Colonic mucosa (tissue), 4 donors: ENCODE results near the gene BID. TPM values are rescaled to one million over a fixed set of nuclear protein-coding genes. Genes with fewer than 3 reads are reported as not detected.

Experiments
- DNase-seq: peaks from one replicate; pipeline ENCODE4 v3.0.0-alpha.2; 2020
- H3K27ac ChIP-seq: fragments of 200-600 bp; one replicate; pipeline ENCODE4 v1.8.0; 2021
- H3K27me3 ChIP-seq: fragments of 200-600 bp; one replicate; pipeline ENCODE4 v1.8.0; 2021
- H3K36me3 ChIP-seq: fragments of 200-600 bp; one replicate; pipeline ENCODE4 v1.8.0; 2021
- H3K4me1 ChIP-seq: fragments of 200-600 bp; one replicate; pipeline ENCODE4 v1.8.0; 2021; ENCODE audit warnings: mild to moderate bottlenecking
- H3K4me3 ChIP-seq: fragments of 200-600 bp; one replicate; pipeline ENCODE4 v1.8.0; 2021
- H3K9ac ChIP-seq, 2 donors: one replicate each; pipeline ENCODE4 v1.7.0; 2013; ENCODE audit warnings: control low read depth in 2 of 2, low read depth in 2 of 2, low read length in 2 of 2
- H3K9me3 ChIP-seq: fragments of 200-600 bp; one replicate; pipeline ENCODE4 v1.8.0; 2021
- intact Hi-C: fragments of 100-400 bp; cut with DNase I; formaldehyde crosslinking; loops from one replicate; pipeline ENCODE4 v1.14.1; 2022
- total RNA-seq, 2 donors: library from RNA; stranded (reverse); fragmentation: NEBNext Ultra II Directional in 1 of 2; extraction: Animal tissue kit (Norgen Biotek cat#: 25700) in 1 of 2; gene quantifications; one replicate each; pipeline ENCODE4 v1.2.1, GENCODE V29; 2021
- TF ChIP-seq, protein P1 (sequence below): fragments of 200-600 bp; IDR thresholded peaks from one replicate; pipeline ENCODE4 v1.8.0; 2022; ENCODE audit warnings: antibody characterized with exemption, mild to moderate bottlenecking
- donor health status: healthy.
- donor health status: DM: no; HTN: no; CAD: no.
- donor health status: DM: no; HTN: no; CAD: no.

BID gene
- total RNA-seq, 2 donors from 2014 or later, result 35.9 to 57.5 TPM

DNA sequence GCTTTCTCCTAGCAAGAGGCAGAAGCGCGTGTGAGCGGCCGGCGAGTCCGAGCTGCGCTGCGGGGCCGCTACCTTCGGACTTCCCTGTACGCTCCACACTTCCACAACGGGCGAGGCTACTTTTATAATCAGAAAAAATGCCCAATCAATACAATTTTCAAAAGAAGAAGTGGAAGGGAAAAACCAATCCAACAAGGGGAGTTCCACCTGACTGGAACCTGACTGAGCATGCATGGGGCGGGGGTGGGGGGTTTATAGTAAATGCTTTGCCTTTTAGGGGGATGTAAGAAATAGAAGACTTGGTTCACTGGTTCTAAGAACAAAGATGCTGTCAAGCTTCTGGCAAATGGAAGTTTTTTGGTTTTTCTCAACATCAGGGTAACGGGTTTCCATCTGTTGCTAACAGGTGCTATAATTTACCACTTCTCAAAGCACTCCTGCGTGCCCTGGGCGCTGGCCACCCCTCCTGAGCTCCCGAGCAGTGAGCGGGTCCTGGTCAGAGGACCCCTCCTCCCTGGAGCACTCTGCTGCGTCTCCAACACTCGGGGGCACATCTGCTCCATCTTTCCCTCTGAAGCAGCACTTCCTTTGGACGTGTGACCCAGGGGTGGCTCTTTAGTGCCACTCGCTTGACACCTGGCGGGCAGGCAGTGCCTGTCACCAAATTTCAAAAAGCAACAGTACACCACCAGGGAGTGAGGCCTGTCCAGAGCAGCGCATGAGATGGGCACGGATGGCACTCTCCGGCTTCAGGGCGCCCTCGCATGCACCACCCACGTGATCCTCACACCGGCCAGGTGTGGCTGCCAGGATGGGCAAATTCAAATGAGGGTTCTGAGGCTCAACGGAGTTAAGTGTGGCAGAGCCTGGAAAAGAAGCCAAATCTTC, 21.6 kb upstream of the BID start:
- no peak for DNase-seq
- Histone ChIP-seq H3K27ac (no peak overlapping the region), H3K27me3 (no peaks in the 10 kb centered on the region), H3K36me3 (no peaks in the 10 kb centered on the region), H3K4me3 (no peak overlapping the region), H3K9me3 (no peaks in the 10 kb centered on the region), H3K4me1 (no peaks in the 10 kb centered on the region), H3K9ac (no peak overlapping the region)
- intact Hi-C loops, result no loop called here
- TF ChIP-seq, protein P1, sequence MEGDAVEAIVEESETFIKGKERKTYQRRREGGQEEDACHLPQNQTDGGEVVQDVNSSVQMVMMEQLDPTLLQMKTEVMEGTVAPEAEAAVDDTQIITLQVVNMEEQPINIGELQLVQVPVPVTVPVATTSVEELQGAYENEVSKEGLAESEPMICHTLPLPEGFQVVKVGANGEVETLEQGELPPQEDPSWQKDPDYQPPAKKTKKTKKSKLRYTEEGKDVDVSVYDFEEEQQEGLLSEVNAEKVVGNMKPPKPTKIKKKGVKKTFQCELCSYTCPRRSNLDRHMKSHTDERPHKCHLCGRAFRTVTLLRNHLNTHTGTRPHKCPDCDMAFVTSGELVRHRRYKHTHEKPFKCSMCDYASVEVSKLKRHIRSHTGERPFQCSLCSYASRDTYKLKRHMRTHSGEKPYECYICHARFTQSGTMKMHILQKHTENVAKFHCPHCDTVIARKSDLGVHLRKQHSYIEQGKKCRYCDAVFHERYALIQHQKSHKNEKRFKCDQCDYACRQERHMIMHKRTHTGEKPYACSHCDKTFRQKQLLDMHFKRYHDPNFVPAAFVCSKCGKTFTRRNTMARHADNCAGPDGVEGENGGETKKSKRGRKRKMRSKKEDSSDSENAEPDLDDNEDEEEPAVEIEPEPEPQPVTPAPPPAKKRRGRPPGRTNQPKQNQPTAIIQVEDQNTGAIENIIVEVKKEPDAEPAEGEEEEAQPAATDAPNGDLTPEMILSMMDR, result no peak

DNA sequence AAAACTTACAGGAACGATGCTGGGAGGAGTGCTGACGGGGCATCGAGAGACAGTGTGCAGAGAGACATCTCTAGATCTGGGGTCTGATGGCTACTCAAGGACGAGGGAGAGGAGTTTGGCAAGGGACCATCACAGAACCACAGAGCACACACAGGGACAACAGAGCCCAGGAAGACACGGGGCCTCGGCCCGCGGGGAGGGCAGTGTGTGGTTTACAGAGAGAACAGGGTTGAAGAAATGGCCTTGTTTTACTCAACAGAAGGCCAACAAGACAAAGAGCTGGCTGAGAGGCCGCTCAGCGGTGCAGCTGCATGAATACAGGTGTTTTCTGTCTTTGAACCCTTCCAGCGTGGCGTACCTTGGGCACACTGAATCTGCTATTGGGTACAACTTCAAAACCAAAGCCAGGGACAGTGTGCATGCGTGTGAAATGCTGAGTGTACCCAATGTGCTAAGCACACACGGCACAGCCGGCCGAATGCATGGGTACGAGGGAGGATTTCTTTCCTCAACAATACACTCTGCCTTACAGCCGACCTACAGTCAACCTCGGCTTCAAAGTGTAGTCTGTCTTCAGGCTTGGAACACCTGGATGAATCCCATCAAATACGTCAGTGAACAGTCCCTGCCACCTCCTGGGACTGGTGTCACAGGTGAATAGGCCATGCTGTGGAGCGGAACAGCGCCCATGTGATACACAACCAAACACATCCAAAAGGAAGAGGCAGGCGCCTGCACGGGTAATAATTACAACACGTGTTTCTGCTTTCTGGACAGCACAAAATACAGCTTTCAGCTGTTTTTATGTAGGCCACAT, 20.7 kb upstream of the BID start:
- H3K9ac ChIP-seq, result no peak overlapping the region
- H3K4me1 ChIP-seq, result no peaks in the 10 kb centered on the region
- intact Hi-C loops, result no loop called here
- no peak for DNase-seq
- H3K36me3 ChIP-seq, result no peaks in the 10 kb centered on the region
- no peaks in the 10 kb centered on the region for H3K9me3 ChIP-seq
- H3K27ac ChIP-seq, result no peak overlapping the region
- no peaks in the 10 kb centered on the region for H3K27me3 ChIP-seq
- H3K4me3 ChIP-seq, result no peak overlapping the region
- TF ChIP-seq, protein P1, result no peak

DNA sequence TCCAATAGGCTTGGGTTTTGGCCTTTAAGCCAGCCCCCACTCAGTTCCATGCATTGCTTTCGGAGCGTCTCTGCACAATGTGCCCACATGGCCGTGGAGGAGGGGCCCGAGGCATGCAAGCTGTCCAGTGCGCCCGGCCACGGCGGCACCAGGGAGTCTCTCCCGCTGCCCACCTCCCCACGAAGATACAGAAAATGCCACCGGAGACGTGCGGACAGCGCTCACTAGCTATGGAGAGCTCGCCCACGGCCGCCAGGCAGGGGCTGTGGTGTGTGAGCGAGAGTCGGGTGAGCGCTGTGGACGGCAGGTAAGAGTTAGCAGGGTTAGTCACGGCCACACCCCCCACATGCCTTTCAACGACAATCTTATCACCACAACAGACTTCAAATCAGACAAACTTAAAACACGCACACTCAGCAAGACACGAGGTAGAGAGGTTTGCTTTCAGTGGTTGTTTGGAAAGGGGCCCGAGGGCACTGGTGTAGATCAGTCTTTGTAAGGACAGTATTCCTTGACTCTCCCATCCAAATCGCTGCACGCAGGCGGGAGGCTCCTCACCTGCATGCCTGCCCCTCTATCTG, 18.7 kb upstream of the BID start:
- Histone ChIP-seq H3K9me3 (no peaks in the 10 kb centered on the region), H3K36me3 (no peaks in the 10 kb centered on the region), H3K27ac (no peak overlapping the region), H3K27me3 (no peaks in the 10 kb centered on the region), H3K4me3 (no peak overlapping the region), H3K4me1 (no peaks in the 10 kb centered on the region), H3K9ac (no peak overlapping the region)
- no peak for DNase-seq
- TF ChIP-seq, protein P1, result no peak
- intact Hi-C loops, result no loop called here

DNA sequence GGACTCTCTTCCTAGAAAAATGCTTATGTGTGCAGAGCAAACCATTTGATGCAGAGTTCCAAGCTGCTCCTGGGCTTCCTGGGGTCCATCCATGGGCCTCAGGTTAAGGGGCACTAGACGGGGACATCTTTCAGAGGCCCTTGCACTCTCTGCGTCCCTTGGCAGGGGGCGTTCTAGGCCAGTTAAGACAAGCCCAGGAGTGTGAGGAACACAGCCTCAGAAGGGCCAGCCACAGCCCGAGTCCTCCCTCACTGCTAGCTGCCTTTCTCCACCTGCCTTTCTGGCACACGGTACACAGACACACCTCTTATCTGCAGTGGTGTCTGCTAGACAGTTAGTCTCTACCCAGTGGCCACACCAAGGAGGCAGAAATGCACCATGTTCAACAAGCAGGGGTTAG, 18.0 kb upstream of the BID start:
- DNase-seq, result no peak
- TF ChIP-seq, protein P1, result no peak
- Histone ChIP-seq H3K27me3 (no peaks in the 10 kb centered on the region), H3K27ac (no peak overlapping the region), H3K4me1 (no peaks in the 10 kb centered on the region), H3K36me3 (no peaks in the 10 kb centered on the region), H3K9ac (no peak overlapping the region), H3K4me3 (no peak overlapping the region), H3K9me3 (no peaks in the 10 kb centered on the region)
- intact Hi-C loops, result no loop called here

DNA sequence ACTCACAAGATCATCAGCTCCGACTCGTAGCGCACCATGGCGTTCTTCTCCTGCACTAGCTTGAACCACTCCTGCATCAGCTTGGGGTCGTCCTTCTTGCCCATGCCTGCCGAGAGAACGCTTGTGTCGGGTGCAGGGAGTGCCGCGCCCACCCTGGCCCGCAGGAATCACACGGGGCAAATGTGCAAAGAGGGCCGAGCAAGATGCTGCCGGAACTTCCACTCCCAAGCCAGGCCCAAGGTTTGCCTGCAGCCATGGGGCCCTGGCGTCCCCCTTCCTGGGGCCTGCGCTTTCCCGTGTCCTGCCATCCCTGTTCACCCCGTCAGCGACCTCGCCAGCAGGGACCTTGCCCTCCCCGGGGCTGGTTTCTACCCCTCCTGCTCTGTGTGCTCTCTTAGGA, 16.9 kb upstream of the BID start:
- intact Hi-C loops, result no loop called here
- Histone ChIP-seq H3K9me3 (no peaks in the 10 kb centered on the region), H3K9ac (no peak overlapping the region), H3K4me3 (no peak overlapping the region), H3K4me1 (no peaks in the 10 kb centered on the region), H3K36me3 (no peaks in the 10 kb centered on the region), H3K27me3 (no peaks in the 10 kb centered on the region), H3K27ac (no peak overlapping the region)
- TF ChIP-seq, protein P1, result no peak
- DNase-seq, result no peak
